Epithelial cell of prostate (primary cell): ENCODE measurements around the gene ZFAND3.
"Not testable (repeated sequence)": the region's sequence is repeated elsewhere in the genome, so short reads cannot be mapped to it uniquely, and the experiment has no call there.

Source experiments
- DNase-seq: peaks from one replicate; pipeline ENCODE4 v3.0.0-alpha.2; 2011; ENCODE audit warnings: low read depth, low spot score
- H3K27ac ChIP-seq: fragments of 450-650 bp; 2 replicates; pipeline ENCODE4 v1.5.1; 2017; ENCODE audit warnings: mild to moderate bottlenecking

The ZFAND3 gene

DNA sequence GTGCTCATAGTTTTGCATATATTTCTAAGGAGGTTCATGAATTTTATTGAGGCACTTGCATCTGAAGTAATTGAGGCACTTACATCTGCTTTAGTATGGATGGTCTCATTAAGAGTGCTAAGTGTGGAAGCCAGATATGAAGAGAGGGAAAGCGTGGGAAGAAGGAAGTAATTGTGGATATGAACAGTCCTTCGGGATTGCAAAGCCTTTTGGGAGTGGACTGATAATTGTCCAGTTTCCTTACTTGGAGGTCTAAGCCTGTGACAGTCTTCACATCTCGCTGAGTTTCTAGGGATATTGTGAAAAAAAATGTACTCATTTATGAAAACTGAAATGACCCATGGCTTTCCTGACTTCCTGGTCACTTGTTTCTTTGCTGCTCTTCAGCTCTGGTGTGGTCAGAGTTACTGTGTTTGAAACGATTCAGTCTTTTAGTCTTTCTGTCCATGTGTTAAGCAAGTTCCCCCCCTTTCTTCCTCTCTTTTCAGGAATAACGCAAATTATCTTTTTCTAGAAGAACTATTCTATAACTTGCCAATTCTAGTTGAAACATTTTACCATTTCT is 137.3 kb downstream of the ZFAND3 start:
- no peak overlapping the region for H3K27ac ChIP-seq
- DNase-seq = no peak

DNA sequence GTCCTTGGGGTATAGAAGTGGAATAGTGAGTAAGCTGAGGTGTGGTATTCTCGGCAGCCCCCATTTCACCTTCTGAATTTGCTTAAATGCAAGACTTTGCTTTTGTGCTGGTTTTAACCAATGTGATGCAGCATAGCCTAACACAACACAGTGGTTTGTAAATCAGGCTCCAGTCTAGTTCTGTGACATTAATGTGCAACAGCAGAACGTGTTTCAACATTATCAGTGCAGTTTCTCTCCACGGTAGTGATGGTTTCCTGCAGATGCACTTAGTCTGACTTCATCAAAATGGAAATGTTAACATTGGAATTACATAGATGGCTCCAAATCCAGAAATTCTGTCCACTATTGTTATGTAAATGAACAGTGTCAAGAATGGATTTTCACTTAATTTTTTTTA is 139.5 kb downstream of the ZFAND3 start:
- H3K27ac ChIP-seq = no peak overlapping the region
- DNase-seq = no peak

DNA sequence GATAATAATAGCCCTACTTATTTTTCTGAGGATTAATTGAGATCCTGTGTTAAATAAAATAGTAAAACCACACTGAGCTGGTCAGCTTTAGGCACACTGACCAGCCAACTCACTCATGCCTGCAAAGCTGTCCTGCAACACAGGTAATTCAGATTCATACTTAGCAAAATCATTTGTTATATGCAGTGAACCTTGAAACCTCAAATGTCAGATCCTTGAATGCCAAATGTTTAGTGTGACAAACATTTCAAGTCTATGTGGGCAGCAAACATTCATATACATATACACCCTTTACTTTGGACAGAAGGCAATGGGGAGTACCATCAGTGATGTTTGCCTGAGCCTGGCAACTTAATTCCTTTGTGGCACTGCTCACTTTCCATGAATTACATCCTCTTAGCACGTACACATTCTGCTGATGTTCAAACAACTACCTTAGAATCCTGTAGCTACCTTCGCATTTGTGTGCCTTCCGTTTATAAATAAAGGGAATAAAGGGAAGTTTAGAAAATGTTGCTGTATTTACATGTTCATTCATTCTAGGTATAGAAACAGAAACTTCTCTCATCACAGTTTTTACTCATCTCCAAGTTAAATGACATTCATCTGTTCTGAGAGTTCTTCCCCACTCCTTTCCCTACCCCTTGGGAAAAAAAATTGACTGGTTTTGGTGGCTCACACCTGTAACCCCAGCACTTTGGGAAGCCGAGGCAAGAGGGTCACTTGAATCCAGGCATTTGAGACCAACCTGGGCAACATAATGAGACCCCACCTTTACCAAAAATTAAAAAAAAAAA is 140.8 kb downstream of the ZFAND3 start:
- H3K27ac ChIP-seq = no peak overlapping the region
- DNase-seq = no peak

DNA sequence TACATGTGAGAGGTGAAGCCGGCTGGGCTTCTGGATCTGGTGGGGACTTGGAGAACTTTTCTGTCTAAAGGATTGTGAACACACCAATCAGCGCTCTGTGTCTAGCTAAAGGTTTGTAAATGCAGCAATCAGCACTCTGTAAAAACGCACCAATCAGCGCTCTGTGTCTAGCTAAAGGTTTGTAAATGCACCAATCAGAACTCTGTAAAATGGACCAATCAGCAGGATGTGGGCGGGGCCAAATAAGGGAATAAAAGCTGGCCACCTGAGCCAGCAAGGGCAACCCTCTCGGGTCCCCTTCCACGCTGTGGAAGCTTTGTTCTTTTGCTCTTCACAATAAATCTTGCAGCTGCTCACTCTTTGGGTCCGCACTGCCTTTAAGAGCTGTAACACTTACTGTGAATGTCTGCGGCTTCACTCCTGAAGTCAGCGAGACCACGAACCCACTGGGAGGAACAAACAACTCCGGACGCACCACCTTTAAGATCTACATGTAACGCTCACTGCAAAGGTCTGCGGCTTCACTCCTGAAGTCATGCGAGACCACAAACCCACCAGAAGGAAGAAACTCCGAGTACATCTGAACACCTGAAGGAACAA is 143.1 kb downstream of the ZFAND3 start:
- H3K27ac ChIP-seq, DNase-seq: not testable (repeated sequence)

DNA sequence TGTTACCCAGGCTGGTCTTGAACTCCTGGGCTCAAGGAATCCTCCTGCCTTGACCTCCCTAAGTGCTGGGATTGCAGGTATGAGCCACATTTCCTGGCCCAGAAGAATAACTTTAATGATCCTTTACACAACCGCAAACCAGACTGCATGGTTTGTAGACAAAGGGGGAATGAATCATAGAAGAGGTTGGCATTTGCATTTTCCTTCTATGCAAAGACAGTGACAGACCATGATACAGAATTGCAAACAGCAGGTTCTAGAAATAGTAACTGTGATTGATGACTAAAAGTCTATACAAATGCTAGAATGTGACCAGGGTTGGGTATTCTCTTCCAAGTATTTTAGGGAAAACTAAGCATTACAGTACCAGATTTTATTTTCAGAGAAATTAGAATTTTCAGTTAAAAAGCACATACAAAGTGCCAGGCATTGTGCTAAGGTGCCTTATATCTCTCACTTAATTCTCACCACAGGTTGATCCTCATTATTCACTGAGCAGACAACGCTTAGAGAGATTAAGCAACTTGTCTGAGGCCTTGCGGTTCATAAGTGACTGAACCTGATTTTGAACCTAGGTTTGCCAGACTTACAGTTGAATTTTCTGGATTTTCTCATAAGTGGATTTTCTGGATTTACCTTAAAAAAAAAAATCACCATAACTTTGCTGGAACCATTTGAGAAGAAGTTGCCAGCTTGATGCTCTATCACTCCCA is 146.6 kb downstream of the ZFAND3 start:
- peak; percentile 88 for DNase-seq
- peak overlapping the region; percentile 64 for H3K27ac ChIP-seq

DNA sequence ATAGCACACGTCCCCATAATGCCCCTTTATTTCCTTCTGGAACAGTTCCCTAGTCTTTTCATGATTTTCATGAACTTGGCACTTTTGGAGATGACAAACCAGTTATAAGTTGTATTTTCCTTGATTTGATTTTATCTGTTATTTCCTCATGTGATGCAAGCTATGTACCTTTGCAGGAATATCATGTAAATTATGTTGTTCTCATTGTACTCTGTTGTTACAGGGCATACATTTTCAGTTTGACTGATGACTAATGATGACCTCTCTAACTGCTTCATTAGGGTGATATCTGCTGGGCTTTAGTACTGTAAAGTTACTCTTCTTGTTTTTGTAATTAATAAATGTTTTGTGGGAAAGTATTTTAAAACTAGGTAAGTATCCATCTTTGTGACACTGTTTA is 147.3 kb downstream of the ZFAND3 start:
- peak overlapping the region; percentile 64 for H3K27ac ChIP-seq
- DNase-seq = peak; percentile 18

DNA sequence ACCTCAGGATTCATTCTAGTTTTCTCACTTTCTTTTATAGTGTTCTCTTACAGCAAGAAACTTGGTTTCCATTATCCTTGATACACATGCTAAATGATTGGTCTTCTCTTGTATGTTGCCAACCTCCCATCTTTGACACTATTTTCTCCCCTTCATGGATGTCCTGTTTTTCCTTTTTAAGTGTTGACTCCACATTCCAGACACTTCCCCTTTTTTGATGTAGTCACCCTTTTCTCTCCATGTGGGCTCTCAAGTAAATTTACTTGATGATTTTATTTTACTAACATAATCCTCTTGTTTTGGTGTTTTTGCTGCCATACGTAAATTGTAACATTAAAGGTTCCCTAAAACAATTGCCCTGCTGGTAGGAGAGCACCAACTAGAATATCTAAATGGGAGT is 148.1 kb downstream of the ZFAND3 start:
- no peak for DNase-seq

DNA sequence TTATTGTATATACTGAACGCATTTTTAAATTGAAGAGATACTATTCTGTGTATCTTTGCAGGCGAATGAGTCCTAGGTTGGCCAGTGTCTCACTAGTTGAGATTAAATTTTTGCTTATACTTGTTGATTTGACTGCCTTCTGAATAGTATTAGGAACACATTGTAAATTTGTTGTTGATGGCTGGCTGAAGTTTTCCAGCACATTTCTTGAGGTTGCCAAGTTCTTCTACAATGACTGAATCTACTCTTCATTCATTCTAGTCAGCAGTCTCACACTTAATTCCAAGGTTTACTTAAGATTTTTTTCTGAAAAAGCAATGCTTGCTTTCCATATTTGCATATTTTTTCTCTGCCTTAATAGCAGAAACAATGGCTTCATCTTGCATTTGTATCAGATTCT is 151.7 kb downstream of the ZFAND3 start:
- no peak overlapping the region for H3K27ac ChIP-seq
- no peak for DNase-seq

More for the DNA sequence above, 148.1 kb downstream of the ZFAND3 start:
- no peak overlapping the region for H3K27ac ChIP-seq

DNA sequence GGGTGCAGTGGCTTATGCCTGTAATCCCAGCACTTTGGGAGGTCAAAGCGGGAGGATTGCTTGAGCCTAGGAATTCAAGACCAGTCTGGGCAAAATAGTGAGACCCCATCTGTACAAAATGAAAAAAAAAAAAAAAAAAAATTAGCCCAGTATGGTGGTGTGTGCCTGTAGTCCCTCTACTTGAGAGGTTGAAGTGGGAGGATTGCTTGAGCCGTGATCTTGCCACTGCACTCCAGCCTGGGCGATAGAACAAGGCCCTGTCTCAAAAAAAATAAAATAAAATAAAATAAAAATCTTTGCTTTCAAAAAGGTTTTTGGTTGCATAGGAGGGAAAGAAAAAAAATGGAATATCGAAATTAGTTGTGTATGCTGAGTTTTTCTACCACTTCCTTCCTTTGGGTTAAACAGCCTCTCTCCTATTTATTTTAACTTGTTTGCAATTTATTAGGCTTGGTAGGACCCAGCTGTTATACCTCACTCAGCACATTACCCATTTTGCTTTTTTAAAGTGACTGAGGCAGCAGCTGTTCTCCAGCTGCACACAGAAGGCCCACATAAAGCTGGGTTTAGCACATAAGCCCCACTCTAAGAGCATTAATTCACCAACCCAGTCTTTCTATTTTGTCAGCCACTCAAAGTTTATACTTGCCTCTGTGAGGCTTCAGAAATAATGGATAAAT is 152.3 kb downstream of the ZFAND3 start:
- H3K27ac ChIP-seq = no peak overlapping the region

DNA sequence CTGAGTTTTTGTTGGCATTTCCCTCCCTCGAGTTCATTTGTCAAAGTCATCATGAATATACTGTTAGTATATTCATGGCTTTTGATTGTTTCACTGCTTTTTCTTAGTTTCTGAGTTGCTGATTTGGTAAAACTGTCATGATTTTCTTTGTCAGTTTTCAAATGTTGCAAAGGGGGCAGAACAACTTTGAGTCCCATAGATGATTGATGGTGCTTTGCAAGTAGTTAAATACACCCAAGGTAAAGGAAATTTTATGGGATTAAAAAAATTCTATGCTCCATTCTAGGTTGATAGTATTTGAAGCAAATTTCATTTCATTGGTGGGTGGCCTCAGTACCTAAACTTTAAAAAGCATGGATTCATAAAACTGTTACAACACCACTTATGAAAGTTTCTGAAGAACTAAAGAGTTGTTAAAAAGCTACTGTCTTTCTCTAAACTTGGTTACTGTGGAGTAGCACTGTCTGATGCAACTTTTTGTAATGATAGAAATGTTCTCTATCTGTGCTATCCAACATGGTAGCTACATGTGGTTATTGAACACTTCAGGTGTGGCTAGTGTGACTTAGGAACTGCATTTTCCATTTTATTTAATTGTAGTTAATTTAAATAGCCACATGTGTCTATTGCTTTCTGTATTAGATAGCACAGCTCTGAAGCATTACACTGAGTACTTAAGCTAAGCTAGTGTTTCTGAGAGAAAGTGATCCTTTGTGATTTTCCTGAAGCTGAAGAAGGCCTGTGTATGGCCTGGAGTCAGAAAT is 153.6 kb downstream of the ZFAND3 start:
- peak overlapping the region; percentile 52 for H3K27ac ChIP-seq

More for the DNA sequence above, 152.3 kb downstream of the ZFAND3 start:
- DNase-seq = no peak

DNA sequence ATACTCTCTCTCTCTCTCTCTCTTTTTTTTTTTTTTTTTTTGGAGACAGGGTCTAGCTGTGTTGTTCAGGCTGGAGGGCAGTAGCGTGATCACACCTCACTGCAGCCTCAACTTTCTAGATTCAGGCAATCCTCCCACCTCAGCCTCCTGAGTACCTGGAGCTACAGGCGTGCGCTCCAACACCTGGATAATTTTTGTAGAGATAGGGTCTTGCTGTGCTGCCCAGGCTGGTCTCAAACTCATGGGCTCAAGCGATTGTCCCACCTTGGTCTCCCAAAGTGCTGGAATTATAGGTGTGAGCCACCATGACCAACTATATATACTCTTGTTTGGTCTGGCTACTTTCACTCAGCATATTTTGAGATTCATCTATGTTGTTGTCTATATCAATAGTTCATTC is 154.9 kb downstream of the ZFAND3 start:
- DNase-seq = no peak
- H3K27ac ChIP-seq = no peak overlapping the region

More for the DNA sequence above, 153.6 kb downstream of the ZFAND3 start:
- DNase-seq = no peak

DNA sequence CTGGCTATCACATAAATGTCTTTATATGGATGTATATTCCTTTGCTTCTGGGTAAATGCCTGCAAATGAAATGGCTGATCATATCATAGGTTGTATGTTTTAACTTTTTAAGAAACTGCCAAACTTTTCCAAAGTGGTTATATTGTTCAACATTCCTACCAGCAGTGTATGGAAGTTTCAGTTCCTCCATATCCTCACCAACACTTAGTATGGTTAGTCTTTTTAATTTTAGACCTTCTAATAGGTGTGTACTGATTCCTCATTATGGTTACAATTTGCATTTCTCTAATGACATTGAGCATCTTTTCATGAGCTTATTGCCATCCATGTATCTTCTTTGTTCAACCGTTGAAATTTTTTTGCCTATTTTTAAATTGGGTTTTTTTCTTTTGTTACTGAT is 155.4 kb downstream of the ZFAND3 start:
- no peak overlapping the region for H3K27ac ChIP-seq
- no peak for DNase-seq

DNA sequence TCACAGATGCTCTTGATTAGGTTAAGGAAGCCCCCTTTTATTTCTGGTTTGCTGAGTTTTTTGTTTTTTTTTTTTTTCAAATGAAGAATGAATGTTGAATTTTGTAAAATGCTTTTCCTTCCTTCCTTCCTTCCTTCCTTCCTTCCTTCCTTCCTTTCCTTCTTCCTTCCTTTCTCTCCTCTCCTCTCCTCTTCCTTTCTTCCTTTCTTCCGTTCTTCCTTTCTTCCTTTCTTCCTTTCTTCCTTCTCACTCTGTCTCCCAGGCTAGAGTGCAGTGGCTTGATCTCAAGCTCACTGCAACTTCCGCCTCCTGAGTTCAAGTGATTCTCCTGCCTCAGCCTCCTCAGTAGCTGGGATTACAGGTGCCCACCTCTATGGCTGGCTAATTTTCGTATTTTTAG is 158.2 kb downstream of the ZFAND3 start:
- DNase-seq = no peak
- H3K27ac ChIP-seq = no peak overlapping the region

DNA sequence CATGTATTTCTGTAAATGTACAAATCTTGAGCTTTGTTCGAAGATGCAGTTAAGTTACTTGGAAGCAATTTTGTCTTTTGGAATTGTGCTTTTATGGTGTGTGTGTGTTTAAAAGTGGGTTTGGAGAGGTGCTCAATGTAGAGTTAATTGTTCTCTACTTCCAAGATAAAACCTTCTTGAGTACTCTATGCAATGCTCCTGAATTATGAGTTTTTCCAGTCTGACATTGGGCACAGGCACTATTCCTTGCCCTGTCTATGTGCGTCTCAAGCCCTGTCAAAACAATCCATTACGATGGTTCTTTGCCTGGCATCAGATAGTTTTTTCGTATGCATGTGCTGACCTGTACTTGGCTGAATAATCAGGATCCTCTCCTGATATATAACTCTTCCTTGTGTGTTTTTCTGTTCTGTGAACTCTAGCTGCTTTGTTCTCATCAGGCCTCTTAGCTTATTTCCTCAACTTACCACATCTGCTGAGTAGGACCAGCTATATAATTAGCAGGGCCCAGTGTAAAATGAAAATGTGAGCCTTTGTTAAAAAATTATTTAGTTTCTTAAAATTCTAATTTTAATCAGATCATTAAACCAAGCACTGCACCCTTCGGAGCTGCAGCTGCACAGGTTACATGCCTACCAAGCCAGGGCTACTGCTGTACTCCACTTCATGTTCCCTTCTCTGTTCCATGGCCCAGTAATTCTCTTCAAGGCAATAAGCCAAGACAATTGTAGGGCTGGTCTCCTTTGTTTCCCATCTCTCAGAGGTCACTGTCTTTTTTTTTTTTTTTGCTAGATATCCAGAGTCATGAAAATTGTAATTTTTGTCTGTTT is 160.1 kb downstream of the ZFAND3 start:
- peak; percentile 6 for DNase-seq
- H3K27ac ChIP-seq = no peak overlapping the region

DNA sequence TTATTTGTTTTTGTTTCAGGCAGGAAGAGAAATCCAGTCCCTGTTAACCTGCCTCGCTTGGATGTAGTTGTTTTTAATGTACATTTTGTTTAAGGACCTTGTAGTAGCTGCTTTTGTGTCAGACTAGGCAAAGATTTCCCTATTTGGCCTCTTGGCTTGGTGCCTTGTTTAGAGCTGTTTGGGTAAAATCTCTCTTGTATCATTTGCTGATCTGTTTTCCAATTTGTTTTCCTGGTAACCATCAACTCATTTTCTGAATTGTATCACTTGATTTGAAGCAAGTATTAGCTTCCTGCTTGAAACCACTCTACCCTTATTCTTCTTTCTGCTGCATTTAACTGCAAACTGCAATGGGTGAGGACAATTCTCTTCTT is 160.7 kb downstream of the ZFAND3 start:
- no peak overlapping the region for H3K27ac ChIP-seq
- DNase-seq = no peak

DNA sequence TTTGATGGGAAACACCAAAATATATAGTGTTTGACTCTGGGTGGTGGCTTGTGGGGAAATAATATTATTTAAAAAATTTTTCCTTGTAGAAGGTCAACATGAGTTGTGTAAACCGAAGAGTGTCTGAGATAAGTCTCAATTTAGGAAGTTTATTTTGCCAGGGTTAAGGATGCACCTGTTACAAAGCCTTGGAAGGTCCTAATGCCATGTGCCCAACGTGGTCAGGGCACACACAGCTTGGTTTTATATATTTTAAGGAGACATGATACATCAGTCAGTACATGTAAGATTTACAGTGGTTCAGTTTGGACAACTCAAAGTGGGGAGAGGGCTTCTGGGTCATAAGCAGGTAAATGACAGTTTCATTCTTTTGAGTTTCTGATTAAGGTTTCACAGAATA is 162.1 kb downstream of the ZFAND3 start:
- no peak for DNase-seq
- no peak overlapping the region for H3K27ac ChIP-seq

DNA sequence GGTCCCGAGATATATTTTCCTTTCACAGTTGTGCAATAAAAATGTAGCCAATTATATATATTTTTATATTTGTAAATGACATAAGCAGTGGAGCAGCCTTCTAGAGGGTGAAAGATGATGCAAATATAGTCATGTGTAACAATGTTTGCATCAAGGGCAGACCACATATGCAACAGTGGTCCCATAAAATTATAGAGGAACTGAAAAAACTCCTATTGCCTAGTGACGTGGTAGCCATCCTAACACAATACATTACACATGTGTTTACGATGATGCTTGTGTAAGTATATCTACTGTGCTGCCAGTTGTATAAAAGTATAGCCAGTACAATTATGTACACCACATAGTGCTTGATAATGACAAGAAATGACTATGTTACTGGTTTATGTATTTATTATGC is 162.8 kb downstream of the ZFAND3 start:
- no peak overlapping the region for H3K27ac ChIP-seq
- no peak for DNase-seq

DNA sequence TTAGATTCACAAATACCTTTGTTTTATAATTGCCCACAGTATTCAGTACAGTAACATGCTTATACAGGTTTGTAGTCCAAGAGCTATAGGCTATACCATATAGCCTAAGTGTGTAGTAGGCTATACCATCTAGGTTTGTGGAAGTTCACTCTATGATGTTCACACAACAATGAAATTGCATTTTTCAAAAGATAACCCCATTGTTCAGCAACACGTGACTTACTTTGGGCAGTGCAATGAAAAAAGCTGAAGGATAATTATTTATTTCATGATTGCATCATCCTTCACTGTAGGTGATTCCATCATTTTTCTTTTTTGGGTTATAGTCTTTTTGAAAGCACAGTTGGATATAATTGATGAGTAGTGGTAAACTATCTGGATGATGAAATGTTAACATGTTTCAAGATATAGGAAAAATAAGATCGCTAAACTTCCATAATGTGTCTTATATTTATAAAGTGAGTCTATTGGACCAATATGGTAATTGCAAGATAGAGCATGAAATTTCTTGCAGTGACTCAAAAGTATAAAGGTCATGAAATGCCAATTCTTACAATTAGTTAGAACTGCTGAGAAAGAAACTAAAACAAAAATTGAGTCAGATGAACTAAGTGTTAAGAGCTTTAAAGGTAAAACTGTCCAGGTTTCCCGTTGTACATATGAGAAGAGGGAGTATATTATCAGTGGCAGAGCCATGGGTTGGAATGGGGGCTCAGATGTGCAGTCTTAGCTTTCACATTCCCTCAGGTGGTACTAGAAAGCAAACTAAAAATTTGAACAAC is 164.4 kb downstream of the ZFAND3 start:
- no peak for DNase-seq

More for the DNA sequence above, 164.4 kb downstream of the ZFAND3 start:
- no peak overlapping the region for H3K27ac ChIP-seq
